Measurements from ENCODE around the gene JMJD8. TPM values are rescaled to one million over a fixed set of nuclear protein-coding genes. Genes with fewer than 3 reads are reported as not detected.

JMJD8 gene
- total RNA-seq, 1 experiment from 2014 or later, result 73.9 TPM

- Histone ChIP-seq H3K9me3 (ENCODE audit: control insufficient read depth, insufficient read depth, low read depth, low read length) (no peaks in the 10 kb centered on the region), H3K4me1 (ENCODE audit: control insufficient read depth, insufficient read depth, low read length) (peaks cover 41% of the 10 kb centered on the region), H3K4me3 (ENCODE audit: low read depth in 2 of 2, low read length in 2 of 2) (peak overlapping the region in 1 of 2 experiments; percentile 0; a peak in 1 of 4 replicates), H3K36me3 (ENCODE audit: control insufficient read depth, insufficient read depth, low read length) (no peaks in the 10 kb centered on the region; the same call in 1 of the 2 replicates), H3K27ac (ENCODE audit: low read length) (peak overlapping the region; percentile 88), H3K27me3 (ENCODE audit: control insufficient read depth, insufficient read depth, low read length) (no peaks in the 10 kb centered on the region)
- ChIA-PET CTCF (no interaction called here), POLR2A (no interaction called here)
- TF ChIP-seq SIN3A (IDR thresholded peaks at IDR 0.05; ENCODE audit: borderline replicate concordance, insufficient read depth, low read depth, low read length) (no peak), TCF7L2 (IDR thresholded peaks at IDR 0.05; ENCODE audit: low read depth, low read length) (no peak), REST (IDR thresholded peaks at IDR 0.05; ENCODE audit: insufficient read depth in 1 of 2, low read depth in 2 of 2, low read length in 1 of 2) (no peak), CTCF (IDR thresholded peaks at IDR 0.05) (no peak), POLR2AphosphoS5 (IDR thresholded peaks at IDR 0.05; ENCODE audit: low read depth, low read length) (no peak; the same call in 1 of the 2 replicates)
- ATAC-seq (no peak), DNase-seq (ENCODE audit: low read depth, low spot score) (no peak)
- intact Hi-C loops (cut with micrococcal nuclease; ENCODE audit: unreplicated experiment) (no loop called here), in situ Hi-C loops (cut with HindIII; ENCODE audit: low pct_unique_long_range_greater_than_20kb, low sequenced_read_pairs) (no loop called here)
- TSS peak; percentile 23 for BruUV-seq (replicated peaks)
Measured at GRCh38 chr16:718922-719321, 34.8 kb upstream of the JMJD8 start.

GRCh38 chr16:718389-718788, 34.3 kb upstream of the JMJD8 start:
- no peaks in the 10 kb centered on the region for H3K27me3 ChIP-seq (ENCODE audit: control insufficient read depth, insufficient read depth, low read length)
- H3K9me3 ChIP-seq (ENCODE audit: control insufficient read depth, insufficient read depth, low read depth, low read length), result no peaks in the 10 kb centered on the region
- POLR2A ChIA-PET, result no interaction called here
- ATAC-seq (no peak), DNase-seq (ENCODE audit: low read depth, low spot score) (no peak)
- TF ChIP-seq TCF7L2 (IDR thresholded peaks at IDR 0.05; ENCODE audit: low read depth, low read length) (no peak), REST (IDR thresholded peaks at IDR 0.05; ENCODE audit: insufficient read depth in 1 of 2, low read depth in 2 of 2, low read length in 1 of 2) (no peak), SIN3A (IDR thresholded peaks at IDR 0.05; ENCODE audit: borderline replicate concordance, insufficient read depth, low read depth, low read length) (no peak), CTCF (IDR thresholded peaks at IDR 0.05) (no peak), POLR2AphosphoS5 (IDR thresholded peaks at IDR 0.05; ENCODE audit: low read depth, low read length) (no peak; the same call in none of the 2 replicates)
- CTCF ChIA-PET, result no interaction called here
- no peak overlapping the region for H3K4me3 ChIP-seq (ENCODE audit: low read depth in 2 of 2, low read length in 2 of 2)
- H3K36me3 ChIP-seq (ENCODE audit: control insufficient read depth, insufficient read depth, low read length), result no peaks in the 10 kb centered on the region; the same call in 1 of the 2 replicates
- in situ Hi-C loops (cut with HindIII; ENCODE audit: low pct_unique_long_range_greater_than_20kb, low sequenced_read_pairs), result no loop called here
- BruUV-seq (replicated peaks), result no TSS peak
- peaks cover 46% of the 10 kb centered on the region for H3K4me1 ChIP-seq (ENCODE audit: control insufficient read depth, insufficient read depth, low read length)
- H3K27ac ChIP-seq (ENCODE audit: low read length), result peak overlapping the region; percentile 88
- intact Hi-C loops (cut with micrococcal nuclease; ENCODE audit: unreplicated experiment), result no loop called here
